HepG2 (cell line): ENCODE data around the gene TNFAIP2. TPM values are rescaled to one million over a fixed set of nuclear protein-coding genes. Genes with fewer than 3 reads are reported as not detected.

Experiments used
- ARID2 ChIP-seq: sonication (generic); formaldehyde crosslinking; IDR thresholded peaks from 2 replicates; pipeline ENCODE4 v1.8.1; 2022; ENCODE audit warnings: mild to moderate bottlenecking, missing genetic modification reagents, borderline replicate concordance
- CCAR2 ChIP-seq: fragments of 200-400 bp; formaldehyde crosslinking; optimal IDR thresholded peaks from 2 replicates; pipeline ENCODE3; 2018; ENCODE audit warnings: low read depth, mild to moderate bottlenecking, low read length, moderate library complexity
- FOXJ3 ChIP-seq: sonication (generic); formaldehyde crosslinking; IDR thresholded peaks from 2 replicates; pipeline ENCODE4 v1.4.0; 2020; ENCODE audit warnings: missing genetic modification reagents, mild to moderate bottlenecking, borderline replicate concordance
- NR2F2 ChIP-seq: IDR thresholded peaks from 2 replicates; pipeline ENCODE4 v1.6.1; 2012; ENCODE audit warnings: low read depth, inconsistent platforms, borderline replicate concordance
- PRPF4 ChIP-seq: fragments of 200-400 bp; formaldehyde crosslinking; IDR thresholded peaks from 2 replicates; pipeline ENCODE4 v1.6.1; 2016; ENCODE audit warnings: low read length, low read depth; ENCODE audit not compliant: poor library complexity, severe bottlenecking
- RXRB ChIP-seq: IDR thresholded peaks from 2 replicates; pipeline ENCODE4 v1.6.1; 2016; ENCODE audit warnings: borderline replicate concordance, missing genetic modification reagents, missing compliant biosample characterization
- THAP7 ChIP-seq: sonication (generic); formaldehyde crosslinking; IDR thresholded peaks from 2 replicates; pipeline ENCODE4 v1.8.1; 2023; ENCODE audit warnings: mild to moderate bottlenecking, missing genetic modification reagents
- ZBTB40 ChIP-seq, 2 experiments: fragments of 450-650 bp in 1 of 2; sonication (generic) in 1 of 2; formaldehyde crosslinking in 1 of 2; IDR thresholded peaks; 2 replicates each; pipeline versions ENCODE4 v1.6.1 to v1.8.0; 2016 to 2022; ENCODE audit warnings: antibody characterized with exemption in 1 of 2, mild to moderate bottlenecking in 1 of 2, missing genetic modification reagents in 1 of 2
- ZNF790 ChIP-seq: sonication (generic); formaldehyde crosslinking; IDR thresholded peaks from 2 replicates; pipeline ENCODE4 v1.8.0; 2022; ENCODE audit warnings: missing genetic modification reagents, mild to moderate bottlenecking, borderline replicate concordance
- polyA plus RNA-seq, 8 experiments: library from polyadenylated mRNA; depleted of rRNA in 3 of 8; stranded (reverse) in 7 of 8; unstranded in 1 of 8; fragments of >200 nt; fragmentation: Illumina TruSeq in 4 of 8; extraction: Trizol in 4 of 8; gene quantifications; 2 replicates each; pipeline versions ENCODE4 v1.2.1 to v1.2.3, GENCODE V29; 2011 to 2016; ENCODE audit warnings: low read depth in 4 of 8, missing spikeins in 1 of 8, mixed read lengths in 1 of 8; ENCODE audit not compliant: insufficient read depth in 1 of 8
- total RNA-seq, 5 experiments: library from RNA; depleted of rRNA; stranded (reverse); fragments of >200 nt; fragmentation: Illumina TruSeq; extraction: Trizol; gene quantifications; 2 replicates each; pipeline ENCODE4 v1.2.3, GENCODE V29; 2016; ENCODE audit warnings: low read depth in 1 of 5
- TF ChIP-seq, protein P1 (sequence below): sonication (generic); formaldehyde crosslinking; IDR thresholded peaks from 2 replicates; pipeline ENCODE4 v1.5.0; 2020; ENCODE audit warnings: missing genetic modification reagents
- TF ChIP-seq, protein P2 (sequence below): sonication (generic); formaldehyde crosslinking; IDR thresholded peaks from 2 replicates; pipeline ENCODE4 v1.5.0; 2020; ENCODE audit warnings: mild to moderate bottlenecking, missing genetic modification reagents
- TF ChIP-seq, protein P3 (sequence below): sonication (generic); formaldehyde crosslinking; IDR thresholded peaks from 2 replicates; pipeline ENCODE4 v1.4.0; 2020; ENCODE audit warnings: missing genetic modification reagents

Gene TNFAIP2
- total and polyA plus RNA-seq, 2 of the 13 experiments (the other 11 are each of a cell fraction or from before 2014, with no cell fraction given): 0.46 to 1.5 TPM

- TF ChIP-seq THAP7 (CRISPR knock-in tag): no peak
- TF ChIP-seq, protein P1, sequence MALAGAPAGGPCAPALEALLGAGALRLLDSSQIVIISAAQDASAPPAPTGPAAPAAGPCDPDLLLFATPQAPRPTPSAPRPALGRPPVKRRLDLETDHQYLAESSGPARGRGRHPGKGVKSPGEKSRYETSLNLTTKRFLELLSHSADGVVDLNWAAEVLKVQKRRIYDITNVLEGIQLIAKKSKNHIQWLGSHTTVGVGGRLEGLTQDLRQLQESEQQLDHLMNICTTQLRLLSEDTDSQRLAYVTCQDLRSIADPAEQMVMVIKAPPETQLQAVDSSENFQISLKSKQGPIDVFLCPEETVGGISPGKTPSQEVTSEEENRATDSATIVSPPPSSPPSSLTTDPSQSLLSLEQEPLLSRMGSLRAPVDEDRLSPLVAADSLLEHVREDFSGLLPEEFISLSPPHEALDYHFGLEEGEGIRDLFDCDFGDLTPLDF: peak; percentile 62; the same call in 1 of the 2 replicates
- TF ChIP-seq ZNF790 (CRISPR knock-in tag): 0 out of 2 replicates have a peak, but pooled peaks have one; percentile 12
- no peak for TF ChIP-seq ZBTB40 (IDR thresholded peaks at IDR 0.05)
- peak; percentile 81 for TF ChIP-seq ZBTB40 (CRISPR knock-in tag; IDR thresholded peaks at IDR 0.05)
- no peak for TF ChIP-seq PRPF4
- TF ChIP-seq ARID2 (CRISPR knock-in tag): no peak
- TF ChIP-seq RXRB: peak; percentile 97
- TF ChIP-seq, protein P2, sequence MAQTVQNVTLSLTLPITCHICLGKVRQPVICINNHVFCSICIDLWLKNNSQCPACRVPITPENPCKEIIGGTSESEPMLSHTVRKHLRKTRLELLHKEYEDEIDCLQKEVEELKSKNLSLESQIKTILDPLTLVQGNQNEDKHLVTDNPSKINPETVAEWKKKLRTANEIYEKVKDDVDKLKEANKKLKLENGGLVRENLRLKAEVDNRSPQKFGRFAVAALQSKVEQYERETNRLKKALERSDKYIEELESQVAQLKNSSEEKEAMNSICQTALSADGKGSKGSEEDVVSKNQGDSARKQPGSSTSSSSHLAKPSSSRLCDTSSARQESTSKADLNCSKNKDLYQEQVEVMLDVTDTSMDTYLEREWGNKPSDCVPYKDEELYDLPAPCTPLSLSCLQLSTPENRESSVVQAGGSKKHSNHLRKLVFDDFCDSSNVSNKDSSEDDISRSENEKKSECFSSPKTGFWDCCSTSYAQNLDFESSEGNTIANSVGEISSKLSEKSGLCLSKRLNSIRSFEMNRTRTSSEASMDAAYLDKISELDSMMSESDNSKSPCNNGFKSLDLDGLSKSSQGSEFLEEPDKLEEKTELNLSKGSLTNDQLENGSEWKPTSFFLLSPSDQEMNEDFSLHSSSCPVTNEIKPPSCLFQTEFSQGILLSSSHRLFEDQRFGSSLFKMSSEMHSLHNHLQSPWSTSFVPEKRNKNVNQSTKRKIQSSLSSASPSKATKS (CRISPR knock-in tag): no peak
- TF ChIP-seq, protein P3, sequence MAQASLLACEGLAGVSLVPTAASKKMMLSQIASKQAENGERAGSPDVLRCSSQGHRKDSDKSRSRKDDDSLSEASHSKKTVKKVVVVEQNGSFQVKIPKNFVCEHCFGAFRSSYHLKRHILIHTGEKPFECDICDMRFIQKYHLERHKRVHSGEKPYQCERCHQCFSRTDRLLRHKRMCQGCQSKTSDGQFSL (CRISPR knock-in tag): peak; percentile 66; the same call in 1 of the 2 replicates
- TF ChIP-seq FOXJ3 (CRISPR knock-in tag): peak; percentile 89
- no peak for TF ChIP-seq CCAR2
- TF ChIP-seq NR2F2: peak; percentile 91
Observed at GRCh38 chr14:103100281-103101121, 22.8 kb upstream of the TNFAIP2 start (continued).
